ENCODE data around the gene PCCA.
"Not testable (repeated sequence)": the region's sequence is repeated elsewhere in the genome, so short reads cannot be mapped to it uniquely, and the experiment has no call there.

The PCCA gene

DNA sequence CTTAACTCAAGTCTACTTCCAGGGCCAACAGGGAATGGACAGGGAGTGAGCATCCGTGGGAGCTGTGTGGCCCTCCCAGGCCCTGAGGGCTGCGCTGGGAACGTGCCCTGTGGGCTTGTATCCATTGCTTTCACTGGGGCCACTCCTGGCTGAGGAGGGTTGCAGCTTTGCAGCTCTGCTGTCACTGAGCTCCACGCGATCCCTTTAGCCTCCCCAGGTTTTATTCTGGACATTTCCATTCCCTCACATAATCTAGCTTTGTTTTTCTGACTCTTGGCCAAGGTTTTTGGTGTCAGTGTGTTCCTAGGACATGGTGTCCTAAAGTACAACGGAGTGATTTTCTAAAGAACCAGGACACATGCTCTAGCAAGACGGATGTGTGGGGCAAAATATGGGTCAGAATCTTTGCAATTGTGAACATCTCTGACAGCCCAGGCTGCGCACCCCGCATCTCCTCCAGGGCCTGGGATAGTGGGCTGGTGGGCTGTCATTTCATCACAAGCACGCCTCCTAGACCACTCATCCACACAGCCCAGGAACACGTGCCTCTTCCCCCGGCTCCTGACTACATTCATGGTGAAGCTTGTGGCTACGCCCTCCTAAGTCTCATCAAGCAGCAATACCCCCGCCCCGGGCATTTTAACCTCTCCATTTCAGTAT lies 471.7 kb downstream of the PCCA start:
- DNase-seq: no peak

DNA sequence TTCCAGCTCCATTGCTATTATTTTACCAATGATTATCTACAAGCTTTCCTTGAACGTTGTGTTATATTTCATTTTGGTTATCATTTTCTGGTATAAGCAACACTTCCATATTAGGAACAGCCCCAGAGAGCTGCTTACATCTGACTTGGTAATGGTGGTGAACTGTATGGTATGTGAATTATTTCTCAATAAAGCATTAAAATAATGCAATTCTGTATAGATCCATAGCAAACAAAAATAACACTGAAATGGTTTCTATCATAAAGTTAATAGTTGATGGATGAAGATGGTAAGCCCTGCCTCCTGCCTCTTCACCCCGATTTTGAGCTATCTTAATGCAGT lies 472.2 kb downstream of the PCCA start:
- DNase-seq: no peak

DNA sequence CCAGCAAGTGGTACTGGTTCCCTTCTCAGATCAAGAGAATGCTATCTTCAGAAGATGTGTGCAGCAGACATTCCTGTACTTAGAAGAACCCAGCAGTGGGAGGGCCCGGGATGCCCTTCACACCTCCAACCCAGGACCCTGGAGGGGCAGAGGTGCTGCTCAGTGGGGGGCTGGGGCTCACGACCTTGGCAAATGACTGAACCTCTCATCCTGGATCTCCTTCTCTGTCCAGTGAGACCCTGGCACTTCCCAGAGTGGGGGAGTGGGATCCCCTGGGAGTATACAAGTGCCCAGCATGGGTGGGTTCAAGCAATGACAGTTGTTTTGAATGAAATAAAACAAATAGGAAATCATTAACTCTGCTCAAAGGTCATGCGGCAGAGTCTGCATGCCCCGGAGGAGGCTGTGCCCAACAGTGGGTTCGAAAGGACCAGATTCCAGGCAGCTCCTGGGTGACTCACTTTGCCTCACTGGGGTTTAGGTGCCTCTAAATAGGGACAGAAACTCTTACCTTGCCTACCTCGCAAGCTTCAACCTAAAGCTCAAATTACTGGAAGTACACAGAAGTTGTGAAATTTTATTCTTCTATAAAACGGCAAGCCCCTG lies 472.8 kb downstream of the PCCA start:
- no peak for DNase-seq

DNA sequence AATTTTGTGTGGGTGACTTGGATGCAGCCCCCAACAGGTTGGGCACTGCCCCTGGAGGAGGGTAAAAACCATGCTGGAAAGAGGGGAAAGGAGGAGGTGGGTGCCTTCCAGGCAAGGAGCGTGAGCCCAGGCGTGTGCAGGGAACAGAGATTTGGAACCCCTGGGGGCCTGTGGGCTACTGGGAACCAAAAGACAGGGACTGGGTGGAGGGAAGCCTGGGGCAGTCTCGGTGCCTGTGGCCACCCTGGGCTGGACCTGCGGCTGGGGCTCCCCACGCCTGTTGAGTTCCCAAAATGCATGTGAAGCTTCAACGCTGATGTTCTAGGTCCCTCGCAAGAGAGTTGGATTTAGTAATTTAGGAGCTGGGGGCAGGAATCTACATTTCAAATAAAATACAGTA lies 474.9 kb downstream of the PCCA start:
- no peak for DNase-seq

DNA sequence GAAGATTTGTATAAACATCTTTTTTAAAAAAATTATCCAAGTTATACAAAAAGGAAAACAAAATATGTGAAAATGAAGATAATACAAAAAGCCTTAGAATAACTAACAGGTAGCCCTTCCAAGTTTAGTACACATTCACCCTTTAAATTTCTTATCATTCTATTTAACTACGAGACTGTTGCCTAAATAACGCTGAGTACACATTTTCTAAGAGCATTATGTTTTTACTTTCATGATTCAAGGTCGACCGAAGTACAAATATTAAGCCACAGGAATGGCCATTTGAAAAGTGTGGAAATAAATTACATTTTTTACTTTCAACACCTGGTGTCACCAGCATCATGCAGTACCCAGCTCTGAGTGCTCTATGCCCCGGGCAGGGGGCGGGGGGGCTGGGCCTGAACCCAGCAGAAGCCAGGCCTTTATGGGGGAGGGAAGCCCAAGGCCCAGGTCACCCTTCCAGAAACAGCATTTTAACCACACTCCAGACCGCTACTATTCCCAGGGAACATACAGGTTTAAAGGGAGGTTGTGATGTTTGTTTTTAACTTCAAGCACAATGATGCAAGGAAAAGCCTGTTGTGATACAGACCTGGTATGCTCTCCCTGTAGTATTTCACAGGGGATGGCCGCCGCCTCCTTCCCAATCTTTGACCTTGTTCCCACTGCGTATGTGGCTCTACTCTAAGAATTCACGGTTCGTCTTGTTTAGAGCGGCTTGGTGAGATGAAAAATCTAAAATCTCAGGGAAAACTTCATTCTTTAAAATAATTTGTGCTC lies 475.7 kb downstream of the PCCA start:
- no peak for DNase-seq

DNA sequence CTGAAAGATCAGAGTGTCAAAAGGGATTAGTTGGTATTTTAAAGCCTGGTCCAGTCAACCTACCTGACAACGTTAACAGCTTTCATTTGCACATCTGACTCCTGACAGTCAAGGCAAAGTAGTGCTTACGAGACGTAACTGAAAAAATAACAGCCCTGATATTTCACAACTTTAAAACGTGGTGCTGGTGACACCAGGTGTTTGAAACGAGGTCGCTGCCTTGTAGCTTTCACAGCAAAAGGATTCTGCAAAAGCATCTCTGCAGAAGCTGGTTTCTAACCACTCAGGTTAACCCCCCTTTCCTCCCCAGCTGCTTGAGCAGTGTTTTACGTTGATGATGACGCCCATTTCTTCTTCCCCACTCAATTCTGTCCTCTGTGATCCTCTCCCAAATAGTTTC lies 476.4 kb downstream of the PCCA start:
- no peak for DNase-seq

DNA sequence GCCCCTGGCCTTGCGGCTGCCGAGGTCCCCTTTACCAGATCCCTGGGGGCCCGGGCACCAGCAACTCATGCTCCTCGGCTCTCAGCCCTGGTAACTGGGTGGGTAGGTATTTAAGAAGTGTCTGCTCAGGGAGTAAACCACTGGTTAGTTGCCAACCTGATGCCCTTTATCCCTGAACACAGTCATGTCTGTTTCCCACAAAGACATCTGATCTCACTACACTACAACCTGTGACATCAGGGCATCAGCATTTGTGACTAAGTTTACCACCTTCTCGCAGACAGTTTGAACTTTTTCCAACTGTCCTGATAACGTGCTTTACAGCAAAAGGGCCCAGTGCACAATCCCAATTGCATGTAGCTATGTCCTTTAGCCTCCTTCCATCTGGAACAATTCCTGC lies 477.6 kb downstream of the PCCA start:
- DNase-seq: no peak

DNA sequence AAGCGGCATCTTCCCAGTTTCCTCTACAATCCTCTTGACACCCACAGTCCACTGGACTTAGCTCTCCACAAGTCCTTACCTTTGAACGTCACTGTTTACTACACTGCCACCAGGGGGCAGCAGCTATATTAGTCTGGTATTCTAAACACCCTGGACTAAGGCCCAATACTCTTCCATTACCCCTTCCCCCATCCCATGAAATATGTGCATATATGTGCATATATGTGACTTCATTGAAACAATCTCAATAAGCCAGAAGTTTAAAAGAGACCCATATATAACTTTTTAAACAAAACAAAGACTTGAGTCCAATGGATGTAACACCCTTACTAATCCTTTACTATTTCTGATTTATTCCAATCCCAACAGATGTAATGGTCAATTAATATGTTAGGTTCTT lies 484.2 kb downstream of the PCCA start:
- peak; percentile 58 for DNase-seq

DNA sequence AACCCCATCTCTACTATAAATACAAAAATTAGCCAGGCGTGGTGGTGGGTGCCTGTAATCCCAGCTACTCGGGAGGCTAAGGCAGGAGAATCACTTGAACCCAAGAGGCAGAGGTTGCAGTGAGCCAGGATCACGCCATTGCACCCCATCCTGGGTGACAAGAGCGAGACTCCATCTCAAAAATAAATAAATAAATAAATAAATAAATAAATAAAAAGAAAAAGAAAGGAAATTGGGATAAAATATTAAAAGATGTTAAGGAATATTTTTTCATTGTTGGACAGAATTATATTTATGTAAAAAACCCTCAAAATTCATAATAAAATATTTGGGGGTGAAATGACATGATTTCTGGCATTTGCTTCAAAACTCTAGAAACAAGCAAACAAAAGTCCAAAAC lies 488.3 kb downstream of the PCCA start:
- not testable (repeated sequence) for DNase-seq

All from NCI-H1105 treated with DMSO at 0.1 percent for 48 hours (cell line).